Cardiac ventricle fibroblast (primary cell): ENCODE data around the gene TOMM22. TPM values are rescaled to one million over a fixed set of nuclear protein-coding genes. Genes with fewer than 3 reads are reported as not detected.

Experiments
- total RNA-seq: library from RNA; depleted of rRNA; stranded (reverse); fragments of >200 nt; gene quantifications from 2 replicates; pipeline ENCODE4 v1.2.3, GENCODE V29; 2015

The TOMM22 gene
- 30.9 and 39.4 TPM in 2 replicates for total RNA-seq

DNA sequence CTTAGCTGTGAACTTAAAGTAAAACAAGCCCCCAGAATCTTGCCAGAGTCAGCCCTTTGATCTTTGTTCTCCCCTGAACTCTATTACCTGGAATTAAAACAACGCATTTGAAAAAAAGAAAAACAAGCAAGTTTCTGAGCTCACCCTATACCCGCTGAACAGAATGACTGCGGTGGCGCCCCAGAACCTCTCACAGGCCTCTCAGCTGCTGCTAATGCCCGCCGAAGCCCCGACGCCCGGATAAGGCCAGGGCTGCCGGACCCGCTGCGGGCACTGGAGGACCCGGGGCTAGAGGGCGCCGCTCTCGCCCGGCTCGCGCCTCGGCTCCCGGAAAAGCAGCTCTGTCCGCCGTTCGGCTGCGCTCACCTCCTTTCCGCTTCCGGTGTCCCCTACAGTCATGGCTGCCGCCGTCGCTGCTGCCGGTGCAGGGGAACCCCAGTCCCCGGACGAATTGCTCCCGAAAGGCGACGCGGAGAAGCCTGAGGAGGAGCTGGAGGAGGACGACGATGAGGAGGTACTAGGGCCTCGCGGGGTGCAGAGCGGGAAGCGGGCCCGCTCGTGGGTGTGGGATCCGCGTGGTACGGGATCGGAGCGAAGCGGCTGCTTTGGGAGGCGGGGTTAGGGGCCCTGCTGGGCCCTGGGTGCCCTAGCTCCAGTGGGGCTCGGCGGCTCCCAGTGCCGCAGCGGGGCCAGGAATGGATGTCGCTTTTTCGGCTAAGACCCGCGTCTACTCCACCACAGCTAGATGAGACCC is at the start of gene TOMM22:
Gene TOMM22, plus strand, starts transcription at position 376 of the 754 bp plus-strand sequence. Its CDS starts 22 bp downstream, at position 398.

DNA sequence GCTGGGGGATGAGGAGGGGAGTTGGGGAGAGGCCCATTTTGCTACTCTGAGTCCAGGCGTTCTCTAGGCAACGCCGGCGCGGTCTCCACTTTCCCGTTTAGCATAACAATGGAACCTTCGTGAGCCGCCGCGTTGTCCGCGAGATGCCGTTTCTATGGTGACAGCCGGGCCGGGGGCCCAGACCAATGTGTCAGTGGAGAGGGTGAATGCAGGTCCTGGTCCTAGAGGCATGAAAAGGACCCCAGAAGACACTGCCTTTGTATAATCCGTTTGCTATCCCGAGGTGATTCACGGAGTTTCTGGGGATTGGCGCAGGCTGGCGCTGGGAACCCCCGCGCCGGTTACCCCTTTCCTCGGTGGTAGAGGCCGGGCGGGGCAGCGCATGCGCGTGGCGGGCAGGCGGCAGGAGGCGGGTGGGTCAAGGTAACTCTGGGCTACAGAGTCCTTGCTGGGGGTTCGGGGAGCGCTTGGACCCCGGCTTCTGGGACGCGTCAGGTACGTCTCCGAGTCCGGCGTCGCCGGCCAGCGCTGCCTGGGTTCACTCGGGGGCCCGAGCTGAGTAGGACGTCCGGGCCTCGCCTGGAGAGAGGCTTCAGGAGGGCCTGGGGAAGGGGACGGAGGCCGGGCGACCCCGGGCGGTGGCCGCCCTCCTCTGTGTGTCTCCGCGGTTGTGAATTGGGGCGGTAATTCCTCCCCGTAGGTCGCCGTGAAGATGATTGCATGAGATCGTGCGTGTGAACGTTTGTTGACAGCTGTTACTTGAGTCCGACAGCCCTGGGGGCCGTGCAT is 25.3 kb upstream of the TOMM22 start, which contains the start of the genes CBY1 and FAM227A:
Gene CBY1, plus strand, starts transcription at position 383 of the 789 bp plus-strand sequence. CDS start 11,417 bp downstream, outside the sequence.
Gene FAM227A, minus strand, starts transcription at position 137 of the 789 bp plus-strand sequence. CDS start 6,224 bp downstream, outside the sequence.

DNA sequence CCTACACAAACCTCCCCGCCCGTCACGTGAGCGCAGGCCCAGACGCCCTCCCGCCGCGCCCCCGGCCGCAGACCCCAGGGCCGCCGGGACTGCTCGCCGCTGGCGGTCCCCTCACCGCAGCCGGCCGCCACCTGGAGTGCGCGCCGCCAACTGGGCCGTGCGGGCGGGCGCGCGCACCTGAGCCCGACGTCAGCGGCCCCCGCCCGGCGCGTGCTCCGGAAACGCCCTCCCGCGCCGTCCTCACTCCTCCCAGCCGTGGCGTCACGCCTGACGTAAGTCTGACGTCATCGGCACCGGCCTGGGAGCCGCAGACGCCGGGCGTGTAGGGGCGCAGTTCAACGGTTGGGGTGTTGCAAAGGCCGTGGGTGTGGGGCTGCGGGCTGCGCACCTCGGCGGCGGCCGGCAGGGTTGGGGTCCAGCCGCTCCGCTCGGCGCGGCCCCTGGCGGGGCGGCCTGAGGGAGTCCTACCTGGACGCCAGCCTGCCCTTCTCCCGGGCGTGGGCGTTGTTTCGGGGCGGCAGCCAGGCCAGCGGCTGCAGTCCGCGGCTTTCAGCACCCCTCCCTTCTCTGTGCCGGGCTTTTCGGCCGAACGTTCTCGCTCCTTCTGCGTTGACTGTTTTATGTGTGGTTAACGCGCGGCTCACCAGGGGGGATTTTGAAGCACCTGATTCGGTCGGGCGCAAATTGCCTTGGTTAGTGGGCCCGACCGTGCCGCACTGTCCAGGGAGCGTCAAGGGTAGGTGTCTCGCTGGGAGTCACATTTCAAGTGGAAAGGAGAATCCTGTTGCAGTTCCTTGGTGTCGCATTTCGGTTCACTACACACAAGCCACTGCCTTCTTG is 19.3 kb downstream of the TOMM22 start, which contains the start of gene JOSD1:
Gene JOSD1, minus strand, starts transcription at position 155 of the 840 bp plus-strand sequence. CDS start 956 bp downstream, outside the sequence.

DNA sequence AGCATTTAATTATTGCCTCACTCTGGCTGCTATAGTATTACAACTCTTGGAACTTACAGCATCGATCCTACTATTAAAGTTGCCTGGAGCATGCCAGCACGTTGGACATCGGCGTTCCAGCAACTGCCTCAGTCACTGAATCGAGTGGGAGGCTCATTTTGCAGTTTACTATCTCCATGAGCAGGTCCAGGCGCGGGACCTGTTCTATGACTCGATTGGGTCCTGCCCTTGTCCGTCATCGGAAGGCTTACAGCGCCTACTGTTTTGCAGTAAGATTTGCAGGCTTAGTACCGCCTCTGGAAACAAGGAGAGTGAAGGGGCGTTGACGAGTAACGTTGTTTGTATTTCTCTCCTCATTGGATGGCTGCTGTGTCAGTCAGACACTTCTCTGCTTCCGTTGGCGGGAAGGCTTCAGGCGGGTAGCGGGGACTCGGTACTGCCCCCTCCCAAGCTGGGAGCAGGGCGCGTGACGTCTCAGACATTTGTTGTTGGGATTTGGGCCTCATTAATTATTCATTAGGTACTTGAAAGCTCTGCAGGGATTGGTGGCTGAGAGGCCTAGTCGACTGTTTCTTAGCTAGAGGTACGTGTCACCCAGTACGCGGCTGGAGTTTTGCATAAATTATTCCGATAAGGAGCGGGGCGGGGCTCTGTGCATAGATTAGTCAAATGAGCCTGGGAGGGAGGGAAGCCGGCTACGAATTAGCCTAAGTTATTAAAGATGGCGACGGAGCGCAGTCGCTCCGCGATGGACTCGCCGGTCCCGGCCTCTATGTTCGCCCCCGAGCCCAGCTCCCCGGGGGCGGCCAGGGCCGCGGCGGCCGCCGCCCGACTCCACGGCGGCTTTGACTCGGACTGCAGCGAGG is 23.7 kb downstream of the TOMM22 start, which contains the start of gene GTPBP1:
Gene GTPBP1, plus strand, starts transcription at position 710 of the 866 bp plus-strand sequence. Its CDS starts 12 bp downstream, at position 722.

Other genes with a start within 250 kb of the TOMM22 start
- gene KCNJ4, start 226.8 kb upstream of the TOMM22 start, total RNA-seq: not detected in 2 replicates
- 92.5 and 107 TPM in 2 replicates for gene KDELR3, start 213.9 kb upstream of the TOMM22 start, total RNA-seq
- gene DDX17, start 175.6 kb upstream of the TOMM22 start, total RNA-seq: 200 and 208 TPM in 2 replicates
- gene DMC1, start 111.8 kb upstream of the TOMM22 start, total RNA-seq: 0.06 and 0.10 TPM in 2 replicates
- gene FAM227A, start 25.6 kb upstream of the TOMM22 start, total RNA-seq: 0.15 and 0.37 TPM in 2 replicates
- gene CBY1, start 25.3 kb upstream of the TOMM22 start, total RNA-seq: 24.0 and 33.6 TPM in 2 replicates
- gene JOSD1, start 19.0 kb downstream of the TOMM22 start, total RNA-seq: 43.0 and 64.1 TPM in 2 replicates
- 18.9 and 25.2 TPM in 2 replicates for gene GTPBP1, start 24.0 kb downstream of the TOMM22 start, total RNA-seq
- 86.7 and 101 TPM in 2 replicates for gene SUN2, start 74.0 kb downstream of the TOMM22 start, total RNA-seq
- 13.7 and 16.8 TPM in 2 replicates for gene DNAL4, start 112.2 kb downstream of the TOMM22 start, total RNA-seq
- gene NPTXR, start 162.1 kb downstream of the TOMM22 start, total RNA-seq: 5.4 and 6.7 TPM in 2 replicates
- gene CBX6, start 190.3 kb downstream of the TOMM22 start, total RNA-seq: 71.0 and 75.3 TPM in 2 replicates